ENCODE results near the gene TNS3. TPM values are rescaled to one million over a fixed set of nuclear protein-coding genes. Genes with fewer than 3 reads are reported as not detected.

TNS3 gene
- total and polyA plus RNA-seq, 2 of the 13 experiments (the other 11 are each of a cell fraction or from before 2014, with no cell fraction given), result 52.9 to 55.7 TPM

DNA sequence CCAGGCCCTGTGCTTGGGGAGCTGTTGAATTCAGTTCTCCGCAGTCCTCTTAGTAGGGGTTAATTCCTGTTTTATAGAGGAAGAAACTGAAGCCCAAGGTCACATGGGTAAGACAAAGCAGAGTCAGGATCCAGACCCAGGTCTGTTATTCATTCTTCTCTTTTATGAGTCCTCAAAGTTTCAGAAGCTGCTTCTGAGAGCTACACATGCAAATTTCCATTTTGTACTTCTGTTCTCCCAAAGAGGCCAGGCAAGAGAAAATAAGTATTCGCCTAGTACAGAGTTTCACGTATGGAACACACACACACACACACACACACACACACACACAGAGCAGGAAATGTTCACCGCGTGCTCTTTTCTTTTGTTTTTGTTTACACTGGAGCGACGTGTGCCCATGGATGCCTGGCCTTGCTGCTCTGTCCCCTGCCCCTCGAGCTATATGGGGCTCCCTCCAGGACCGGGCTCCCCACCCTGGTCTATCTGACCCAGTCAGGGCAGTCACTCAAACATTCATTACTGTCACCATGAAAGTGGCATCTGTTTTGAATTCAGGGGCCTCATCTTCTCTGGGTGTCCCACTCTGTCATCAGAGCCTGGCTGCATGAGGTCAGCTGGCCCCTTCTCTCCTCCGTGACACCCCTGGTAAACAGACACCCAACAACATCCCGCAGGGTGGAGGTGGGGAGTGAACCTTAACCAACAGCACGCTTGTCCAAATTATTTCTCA, 84.4 kb downstream of the TNS3 start (continued):
- TF ChIP-seq, protein P1, sequence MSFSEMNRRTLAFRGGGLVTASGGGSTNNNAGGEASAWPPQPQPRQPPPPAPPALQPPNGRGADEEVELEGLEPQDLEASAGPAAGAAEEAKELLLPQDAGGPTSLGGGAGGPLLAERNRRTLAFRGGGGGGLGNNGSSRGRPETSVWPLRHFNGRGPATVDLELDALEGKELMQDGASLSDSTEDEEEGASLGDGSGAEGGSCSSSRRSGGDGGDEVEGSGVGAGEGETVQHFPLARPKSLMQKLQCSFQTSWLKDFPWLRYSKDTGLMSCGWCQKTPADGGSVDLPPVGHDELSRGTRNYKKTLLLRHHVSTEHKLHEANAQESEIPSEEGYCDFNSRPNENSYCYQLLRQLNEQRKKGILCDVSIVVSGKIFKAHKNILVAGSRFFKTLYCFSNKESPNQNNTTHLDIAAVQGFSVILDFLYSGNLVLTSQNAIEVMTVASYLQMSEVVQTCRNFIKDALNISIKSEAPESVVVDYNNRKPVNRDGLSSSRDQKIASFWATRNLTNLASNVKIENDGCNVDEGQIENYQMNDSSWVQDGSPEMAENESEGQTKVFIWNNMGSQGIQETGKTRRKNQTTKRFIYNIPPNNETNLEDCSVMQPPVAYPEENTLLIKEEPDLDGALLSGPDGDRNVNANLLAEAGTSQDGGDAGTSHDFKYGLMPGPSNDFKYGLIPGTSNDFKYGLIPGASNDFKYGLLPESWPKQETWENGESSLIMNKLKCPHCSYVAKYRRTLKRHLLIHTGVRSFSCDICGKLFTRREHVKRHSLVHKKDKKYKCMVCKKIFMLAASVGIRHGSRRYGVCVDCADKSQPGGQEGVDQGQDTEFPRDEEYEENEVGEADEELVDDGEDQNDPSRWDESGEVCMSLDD (CRISPR knock-in tag; IDR thresholded peaks at IDR 0.05; ENCODE audit: borderline replicate concordance), result no peak
- TF ChIP-seq ZBTB1 (CRISPR knock-in tag; IDR thresholded peaks at IDR 0.05; ENCODE audit: borderline replicate concordance), result no peak

GRCh38 chr7:47496666-47497065, 85.2 kb downstream of the TNS3 start:
- Histone ChIP-seq H3K79me2 (ENCODE audit: insufficient read depth, low read length) (peaks cover 86% of the 10 kb centered on the region), H3K4me3 (replicated peaks in 1 of 3; ENCODE audit: insufficient read depth in 1 of 3, low read depth in 2 of 3, low read length in 3 of 3) (no peak overlapping the region), H2AFZ (ENCODE audit: low read length) (no peak overlapping the region), H3K36me3 (replicated peaks in 1 of 2; ENCODE audit: control insufficient read depth in 1 of 2, insufficient read depth in 2 of 2, low read length in 2 of 2) (peaks cover 13 to 33% of the 10 kb centered on the region in 2 experiments), H3K4me2 (ENCODE audit: low read depth, low read length) (no peak overlapping the region), H3K9ac (ENCODE audit: insufficient read depth, low read depth, low read length) (no peak overlapping the region), H3K4me1 (ENCODE audit: insufficient read depth, low read length) (peaks cover 73% of the 10 kb centered on the region), H3K27me3 (ENCODE audit: control insufficient read depth in 1 of 2, insufficient read depth in 2 of 2, low read length in 2 of 2) (no peaks in the 10 kb centered on the region), H4K20me1 (ENCODE audit: insufficient read depth, low read length) (peaks cover 51% of the 10 kb centered on the region), H3K9me3 (ENCODE audit: low read length) (no peaks in the 10 kb centered on the region), H3K27ac (ENCODE audit: extremely low read length, insufficient read depth, low read length) (no peak overlapping the region)
- ATAC-seq (no peak), DNase-seq (ENCODE audit: low spot score) (no peak), FAIRE-seq (no peak)
- ChIA-PET CTCF (ENCODE audit: low intra/inter-chr PET ratio, low total read pairs) (no interaction called here), POLR2A (interaction anchor here (1.3 kb wide), 1 partner anchor 79 kb away, joined by 3 read pairs; no protein-coding TSS in a partner anchor)
- no TSS peak for BruUV-seq (replicated peaks)
- in situ Hi-C loops (cut with HindIII; ENCODE audit: extremely low pct_ligation_motif_present, low pct_unique_long_range_greater_than_20kb), result no loop called here
- no peak for TF ChIP-seq BATF2 (CRISPR knock-in tag; IDR thresholded peaks at IDR 0.05)
- TF ChIP-seq ZNF512 (CRISPR knock-in tag; IDR thresholded peaks at IDR 0.05), result no peak
- no peak for TF ChIP-seq ZNF737 (CRISPR knock-in tag; IDR thresholded peaks at IDR 0.05; ENCODE audit: borderline replicate concordance)
- TF ChIP-seq ZNF687 (CRISPR knock-in tag; IDR thresholded peaks at IDR 0.05), result peak; percentile 21; the same call in 1 of the 2 replicates
- TF ChIP-seq TBX2 (CRISPR knock-in tag; IDR thresholded peaks at IDR 0.05; ENCODE audit: borderline replicate concordance), result no peak
- TF ChIP-seq GMEB2 (CRISPR knock-in tag; IDR thresholded peaks at IDR 0.05; ENCODE audit: low read depth), result no peak
- no peak for TF ChIP-seq ZNF678 (CRISPR knock-in tag; IDR thresholded peaks at IDR 0.05)
- intact Hi-C loops (cut with micrococcal nuclease; ENCODE audit: unreplicated experiment), result no loop called here
- 94% methylated on average over 5 of the region's 7 CpGs for WGBS (ENCODE audit: low lambda C conversion rate)

Data from HepG2 (cell line).